Measurements from ENCODE around the gene NR4A1. TPM values are rescaled to one million over a fixed set of nuclear protein-coding genes. Genes with fewer than 3 reads are reported as not detected.

NR4A1 gene
- total RNA-seq, 2 donors from 2014 or later = 79.2 to 133 TPM

GRCh38 chr12:52010692-52011601 is 40.3 kb upstream of the NR4A1 start:
- peaks cover 14% of the 10 kb centered on the region for H3K4me1 Mint-ChIP-seq
- ATAC-seq (no peak), DNase-seq (no peak)
- H3K27ac Mint-ChIP-seq = no peak overlapping the region
- no peaks in the 10 kb centered on the region for H3K9me3 ChIP-seq (ENCODE audit: control insufficient read depth, low read length, poor library complexity, severe bottlenecking)
- peak overlapping the region; percentile 45 for H3K4me3 Mint-ChIP-seq
- H3K36me3 Mint-ChIP-seq (ENCODE audit: low read depth) = no peaks in the 10 kb centered on the region
- H3K27me3 Mint-ChIP-seq = no peaks in the 10 kb centered on the region

GRCh38 chr12:52011602-52012214 is 39.5 kb upstream of the NR4A1 start:
- no peak for DNase-seq
- no peak for ATAC-seq
- H3K4me1 Mint-ChIP-seq = peaks cover 9% of the 10 kb centered on the region
- no peak overlapping the region for H3K4me3 Mint-ChIP-seq
- H3K36me3 Mint-ChIP-seq (ENCODE audit: low read depth) = no peaks in the 10 kb centered on the region
- peak overlapping the region; percentile 32 for H3K27ac Mint-ChIP-seq
- H3K9me3 ChIP-seq (ENCODE audit: control insufficient read depth, low read length, poor library complexity, severe bottlenecking) = no peaks in the 10 kb centered on the region
- no peaks in the 10 kb centered on the region for H3K27me3 Mint-ChIP-seq

GRCh38 chr12:52013626-52014310 is 37.5 kb upstream of the NR4A1 start:
- DNase-seq = no peak
- Mint-ChIP-seq H3K4me3 (peak overlapping the region; percentile 28), H3K27me3 (no peaks in the 10 kb centered on the region), H3K27ac (peak overlapping the region; percentile 66), H3K4me1 (peaks cover 15% of the 10 kb centered on the region), H3K36me3 (ENCODE audit: low read depth) (no peaks in the 10 kb centered on the region)
- H3K9me3 ChIP-seq (ENCODE audit: control insufficient read depth, low read length, poor library complexity, severe bottlenecking) = no peaks in the 10 kb centered on the region
- no peak for ATAC-seq

- Mint-ChIP-seq H3K36me3 (ENCODE audit: low read depth) (no peaks in the 10 kb centered on the region), H3K4me1 (peaks cover 11% of the 10 kb centered on the region), H3K4me3 (no peak overlapping the region), H3K27ac (no peak overlapping the region), H3K27me3 (no peaks in the 10 kb centered on the region)
- ATAC-seq = no peak
- DNase-seq = no peak
- H3K9me3 ChIP-seq (ENCODE audit: control insufficient read depth, low read length, poor library complexity, severe bottlenecking) = no peaks in the 10 kb centered on the region
Measured at GRCh38 chr12:52014567-52015530, 36.4 kb upstream of the NR4A1 start.

GRCh38 chr12:52015532-52016041 is 35.7 kb upstream of the NR4A1 start:
- peaks cover 19% of the 10 kb centered on the region for H3K4me1 Mint-ChIP-seq
- ATAC-seq = no peak
- H3K9me3 ChIP-seq (ENCODE audit: control insufficient read depth, low read length, poor library complexity, severe bottlenecking) = no peaks in the 10 kb centered on the region
- H3K36me3 Mint-ChIP-seq (ENCODE audit: low read depth) = no peaks in the 10 kb centered on the region
- DNase-seq = no peak
- no peak overlapping the region for H3K4me3 Mint-ChIP-seq
- H3K27ac Mint-ChIP-seq = peak overlapping the region; percentile 81
- no peaks in the 10 kb centered on the region for H3K27me3 Mint-ChIP-seq

- ATAC-seq (no peak), DNase-seq (no peak)
- H3K36me3 Mint-ChIP-seq (ENCODE audit: low read depth) = no peaks in the 10 kb centered on the region
- H3K9me3 ChIP-seq (ENCODE audit: control insufficient read depth, low read length, poor library complexity, severe bottlenecking) = no peaks in the 10 kb centered on the region
- no peaks in the 10 kb centered on the region for H3K27me3 Mint-ChIP-seq
- peaks cover 30% of the 10 kb centered on the region for H3K4me1 Mint-ChIP-seq
- peak overlapping the region; percentile 26 for H3K4me3 Mint-ChIP-seq
- peak overlapping the region; percentile 81 for H3K27ac Mint-ChIP-seq
Measured at GRCh38 chr12:52018433-52019112, 32.7 kb upstream of the NR4A1 start.

- Mint-ChIP-seq H3K36me3 (ENCODE audit: low read depth) (no peaks in the 10 kb centered on the region), H3K27ac (peak overlapping the region; percentile 94), H3K27me3 (no peaks in the 10 kb centered on the region), H3K4me1 (peaks cover 33% of the 10 kb centered on the region), H3K4me3 (peak overlapping the region; percentile 26)
- DNase-seq (no peak), ATAC-seq (no peak)
- H3K9me3 ChIP-seq (ENCODE audit: control insufficient read depth, low read length, poor library complexity, severe bottlenecking) = no peaks in the 10 kb centered on the region
Measured at GRCh38 chr12:52019113-52019770, 32.0 kb upstream of the NR4A1 start.

- no peaks in the 10 kb centered on the region for H3K9me3 ChIP-seq (ENCODE audit: control insufficient read depth, low read length, poor library complexity, severe bottlenecking)
- peak; percentile 31 for ATAC-seq
- H3K27ac Mint-ChIP-seq = peak overlapping the region; percentile 94
- H3K27me3 Mint-ChIP-seq = no peaks in the 10 kb centered on the region
- H3K4me3 Mint-ChIP-seq = peak overlapping the region; percentile 28
- DNase-seq = peak in 2 of 3 donors; percentile 41 to 49
- no peaks in the 10 kb centered on the region for H3K36me3 Mint-ChIP-seq (ENCODE audit: low read depth)
- peaks cover 45% of the 10 kb centered on the region for H3K4me1 Mint-ChIP-seq
Measured at GRCh38 chr12:52020539-52021336, 30.5 kb upstream of the NR4A1 start.

GRCh38 chr12:52022841-52023181 is 28.4 kb upstream of the NR4A1 start:
- Mint-ChIP-seq H3K4me3 (peak overlapping the region; percentile 91), H3K4me1 (peaks cover 41% of the 10 kb centered on the region), H3K36me3 (ENCODE audit: low read depth) (no peaks in the 10 kb centered on the region), H3K27me3 (no peaks in the 10 kb centered on the region), H3K27ac (peak overlapping the region; percentile 94)
- no peak for ATAC-seq
- H3K9me3 ChIP-seq (ENCODE audit: control insufficient read depth, low read length, poor library complexity, severe bottlenecking) = no peaks in the 10 kb centered on the region
- DNase-seq = no peak

GRCh38 chr12:52023182-52023975 is 27.9 kb upstream of the NR4A1 start:
- DNase-seq (peak; percentile 87 to 91 (median 88)), ATAC-seq (peak; percentile 69)
- no peaks in the 10 kb centered on the region for H3K9me3 ChIP-seq (ENCODE audit: control insufficient read depth, low read length, poor library complexity, severe bottlenecking)
- peak overlapping the region; percentile 94 for H3K27ac Mint-ChIP-seq
- H3K36me3 Mint-ChIP-seq (ENCODE audit: low read depth) = no peaks in the 10 kb centered on the region
- peak overlapping the region; percentile 91 for H3K4me3 Mint-ChIP-seq
- H3K4me1 Mint-ChIP-seq = peaks cover 41% of the 10 kb centered on the region
- no peaks in the 10 kb centered on the region for H3K27me3 Mint-ChIP-seq
